Mucosa of descending colon (tissue), 3 donors: ENCODE data around the gene CCIN. TPM values are rescaled to one million over a fixed set of nuclear protein-coding genes. Genes with fewer than 3 reads are reported as not detected.

Source experiments
- ATAC-seq: fragments of 200-7000 bp; cut with Tn5 transposase; one replicate; pipeline ENCODE4 v1.9.1; 2020; ENCODE audit warnings: mild to moderate bottlenecking, moderate library complexity
- DNase-seq, 3 donors: peaks; one replicate each; pipeline ENCODE4 v3.0.0-alpha.2; 2020
- H3K36me3 ChIP-seq: fragments of 200-600 bp; one replicate; pipeline ENCODE4 v1.8.0; 2021; ENCODE audit warnings: low read depth, mild to moderate bottlenecking
- H3K4me1 ChIP-seq: fragments of 200-600 bp; one replicate; pipeline ENCODE4 v1.8.0; 2021; ENCODE audit warnings: low read depth, mild to moderate bottlenecking
- H3K4me3 ChIP-seq: fragments of 200-600 bp; one replicate; pipeline ENCODE4 v1.8.0; 2021; ENCODE audit warnings: mild to moderate bottlenecking
- H3K9me3 ChIP-seq: fragments of 200-600 bp; one replicate; pipeline ENCODE4 v1.8.0; 2021; ENCODE audit warnings: mild to moderate bottlenecking
- intact Hi-C, 2 donors: fragments of 100-400 bp; cut with DNase I in 1 of 2; cut with micrococcal nuclease in 1 of 2; formaldehyde crosslinking; loops; one replicate each; pipeline versions ENCODE4 v1.11.0 to v1.11.1; 2022; cut with DNase I, micrococcal nuclease
- total RNA-seq, 3 donors: library from RNA; stranded (reverse); fragmentation: NEBNext Ultra II Directional in 2 of 3; extraction: Animal tissue kit (Norgen Biotek cat#: 25700) in 2 of 3; gene quantifications; one replicate each; pipeline versions ENCODE4 v1.2.1 to v1.2.4, GENCODE V29; 2021 to 2023
- TF ChIP-seq, protein P1 (sequence below): fragments of 200-600 bp; IDR thresholded peaks from one replicate; pipeline ENCODE4 v1.8.0; 2022; ENCODE audit warnings: antibody characterized with exemption, mild to moderate bottlenecking
- donor health status: DM: no; HTN: no; CAD: no; lungs with moderate emphysema.
- donor health status: DM: no; HTN: no; CAD: no.
- donor health status: DM: no; HTN: yes; CAD: no.

Gene CCIN
- total RNA-seq, 3 donors from 2014 or later, result 0.25 TPM; not detected in 2

DNA sequence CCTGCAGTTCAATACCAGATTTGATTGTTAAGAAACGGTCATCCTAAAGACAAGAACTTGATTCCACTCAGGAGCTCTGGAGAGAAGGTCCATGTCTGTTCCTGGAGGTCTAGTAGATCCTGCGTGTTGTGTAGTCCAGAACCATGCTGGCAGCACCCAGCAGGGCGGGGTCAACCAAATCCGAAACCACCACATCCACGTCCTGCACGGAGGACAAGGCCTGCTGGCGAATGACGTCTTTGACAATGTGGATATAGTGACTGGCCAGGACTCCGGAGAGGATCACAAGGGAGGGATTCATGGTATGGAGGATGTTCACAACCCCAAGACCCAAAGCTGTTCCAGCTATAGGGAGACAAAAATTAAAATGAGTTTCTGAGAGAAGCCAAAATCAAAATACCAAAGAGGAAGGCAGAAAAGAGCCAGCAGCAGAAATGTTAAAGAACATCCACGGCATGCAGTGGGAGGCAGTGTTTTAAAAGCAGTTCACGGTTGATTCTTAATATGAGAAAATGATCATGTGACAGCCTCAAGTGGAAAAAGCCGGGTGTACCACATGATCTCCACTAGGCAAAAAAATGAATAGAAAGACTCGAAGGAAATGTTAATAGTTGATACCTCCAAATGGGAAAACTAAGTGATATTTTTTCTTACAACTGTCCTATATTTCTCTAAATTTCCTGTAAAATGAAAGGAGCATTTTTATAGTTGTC is 48.2 kb downstream of the CCIN start:
- intact Hi-C loops, result no loop called here
- DNase-seq, result no peak
- TF ChIP-seq, protein P1, sequence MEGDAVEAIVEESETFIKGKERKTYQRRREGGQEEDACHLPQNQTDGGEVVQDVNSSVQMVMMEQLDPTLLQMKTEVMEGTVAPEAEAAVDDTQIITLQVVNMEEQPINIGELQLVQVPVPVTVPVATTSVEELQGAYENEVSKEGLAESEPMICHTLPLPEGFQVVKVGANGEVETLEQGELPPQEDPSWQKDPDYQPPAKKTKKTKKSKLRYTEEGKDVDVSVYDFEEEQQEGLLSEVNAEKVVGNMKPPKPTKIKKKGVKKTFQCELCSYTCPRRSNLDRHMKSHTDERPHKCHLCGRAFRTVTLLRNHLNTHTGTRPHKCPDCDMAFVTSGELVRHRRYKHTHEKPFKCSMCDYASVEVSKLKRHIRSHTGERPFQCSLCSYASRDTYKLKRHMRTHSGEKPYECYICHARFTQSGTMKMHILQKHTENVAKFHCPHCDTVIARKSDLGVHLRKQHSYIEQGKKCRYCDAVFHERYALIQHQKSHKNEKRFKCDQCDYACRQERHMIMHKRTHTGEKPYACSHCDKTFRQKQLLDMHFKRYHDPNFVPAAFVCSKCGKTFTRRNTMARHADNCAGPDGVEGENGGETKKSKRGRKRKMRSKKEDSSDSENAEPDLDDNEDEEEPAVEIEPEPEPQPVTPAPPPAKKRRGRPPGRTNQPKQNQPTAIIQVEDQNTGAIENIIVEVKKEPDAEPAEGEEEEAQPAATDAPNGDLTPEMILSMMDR, result no peak
- Histone ChIP-seq H3K4me1 (no peaks in the 10 kb centered on the region), H3K4me3 (no peak overlapping the region), H3K9me3 (no peaks in the 10 kb centered on the region), H3K36me3 (peaks cover 22% of the 10 kb centered on the region)
- no peak for ATAC-seq

DNA sequence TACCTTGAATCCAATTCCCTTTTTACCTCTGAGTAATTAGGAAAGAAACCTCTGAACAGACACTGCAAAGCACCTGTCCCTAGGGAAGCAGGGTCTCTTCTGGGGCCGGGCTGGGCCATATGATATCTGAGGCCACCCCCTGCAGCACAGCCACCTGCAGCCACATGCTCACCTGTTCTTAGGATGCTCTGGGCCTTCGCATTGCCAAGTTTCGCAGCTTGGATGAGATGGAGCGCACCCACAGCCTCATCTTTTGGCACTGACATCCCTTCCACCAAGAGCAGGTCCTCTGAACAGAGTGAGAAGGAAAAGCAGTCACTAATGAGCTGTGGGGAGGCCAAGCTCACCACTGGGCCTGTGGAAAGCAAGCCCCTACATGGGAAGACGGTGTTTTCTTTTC is 48.8 kb downstream of the CCIN start:
- Histone ChIP-seq H3K4me1 (no peaks in the 10 kb centered on the region), H3K4me3 (no peak overlapping the region), H3K36me3 (peaks cover 22% of the 10 kb centered on the region), H3K9me3 (no peaks in the 10 kb centered on the region)
- no peak for ATAC-seq
- TF ChIP-seq, protein P1, result no peak
- intact Hi-C loops, result no loop called here
- no peak for DNase-seq

DNA sequence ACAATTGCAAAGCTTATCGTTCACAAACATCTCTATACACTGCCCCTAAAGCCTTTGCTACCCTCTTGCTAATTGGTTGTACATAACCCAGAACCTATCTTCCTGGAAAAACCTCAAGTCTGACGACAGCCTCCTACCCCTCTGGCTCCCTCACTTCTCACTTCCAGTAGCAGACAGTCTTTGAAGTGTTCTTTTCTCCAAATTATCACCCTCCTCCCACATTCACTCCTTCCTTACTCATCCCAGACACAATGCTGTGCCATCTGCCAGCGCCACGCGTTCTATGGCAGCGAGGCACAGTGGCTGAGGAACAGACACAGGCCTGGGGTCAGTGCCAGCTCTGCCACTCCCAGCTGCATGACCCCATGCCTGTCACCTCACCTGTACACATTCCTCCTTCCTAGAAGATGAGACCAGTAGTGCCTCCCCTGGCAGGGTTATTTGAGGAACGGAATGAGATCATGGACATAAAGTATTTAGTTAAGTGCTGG is 49.3 kb downstream of the CCIN start:
- no peak overlapping the region for H3K4me3 ChIP-seq
- TF ChIP-seq, protein P1, result no peak
- H3K36me3 ChIP-seq, result peaks cover 22% of the 10 kb centered on the region
- DNase-seq (no peak), ATAC-seq (no peak)
- intact Hi-C loops, result no loop called here
- H3K4me1 ChIP-seq, result no peaks in the 10 kb centered on the region
- no peaks in the 10 kb centered on the region for H3K9me3 ChIP-seq

Other genes with a start within 250 kb of the CCIN start
- gene OR2S2, start 211.2 kb upstream of the CCIN start, total RNA-seq, result not detected
- 10 to 100 TPM in 1 of 3 donors, 1 to 10 TPM in 2; 2.1 to 13.0 (median 3.7) TPM for gene RECK, start 132.5 kb upstream of the CCIN start, total RNA-seq
- 10 to 100 TPM; 28.1 to 58.4 (median 37.5) TPM for gene GLIPR2, start 32.7 kb upstream of the CCIN start, total RNA-seq
- 100 to 1,000 TPM; 165 to 206 (median 174) TPM for gene CLTA, start 21.5 kb downstream of the CCIN start, total RNA-seq
- 100 to 1,000 TPM in 1 of 3 donors, 10 to 100 TPM in 2; 56.6 to 107 (median 93.0) TPM for gene GNE, start 89.1 kb downstream of the CCIN start, total RNA-seq
- 10 to 100 TPM; 31.8 to 69.7 (median 43.1) TPM for gene RNF38, start 230.9 kb downstream of the CCIN start, total RNA-seq